ENCODE data around the gene RALB.
A peak's percentile ranks its signal among the peaks of the same experiment; 100 is the strongest.

Gene RALB

DNA sequence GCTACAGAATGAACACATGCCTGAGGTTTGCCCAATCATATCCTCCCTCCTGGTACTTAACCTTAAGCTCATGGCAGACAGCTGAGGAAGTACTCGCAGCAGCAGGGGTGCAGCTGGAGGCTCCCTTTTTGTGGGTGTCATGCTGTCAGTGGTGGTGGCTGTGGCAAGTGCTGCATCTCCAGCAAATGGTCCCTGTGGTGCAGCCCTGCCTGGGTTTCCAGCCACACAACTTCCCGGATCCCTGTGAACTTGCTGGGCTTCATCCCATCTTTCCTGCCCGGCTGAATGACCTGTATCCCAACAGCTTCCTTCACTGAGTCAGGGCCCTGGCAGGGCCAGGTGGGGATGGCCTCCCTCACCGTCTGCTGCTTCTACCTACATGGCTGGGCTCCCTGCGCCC lies 34.5 kb upstream of the RALB start:
- no peak for ATAC-seq (ENCODE audit: insufficient read depth, low read depth)
- H3K9me3 ChIP-seq (ENCODE audit: insufficient read depth, low read length, severe bottlenecking) = no peaks in the 10 kb centered on the region

DNA sequence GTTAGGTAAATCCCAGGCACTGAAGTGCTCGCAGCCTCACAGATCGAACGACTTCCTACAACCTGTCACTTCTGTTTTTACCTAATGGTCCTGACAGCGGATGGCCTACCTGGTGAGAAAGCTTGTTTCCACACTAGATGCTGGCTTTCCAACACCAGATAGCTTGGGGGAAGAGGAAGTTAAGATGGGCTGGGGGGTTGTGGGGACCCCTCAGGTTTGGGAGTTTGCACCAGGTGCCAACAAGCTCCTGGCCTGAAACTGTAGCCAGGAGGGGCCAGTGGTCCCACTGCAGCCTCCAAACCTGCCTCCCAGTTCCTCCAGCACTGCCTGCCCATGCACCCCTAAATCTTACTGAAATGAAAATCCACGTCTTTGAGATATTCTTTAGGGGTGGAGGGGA lies 33.4 kb upstream of the RALB start:
- no peak for ATAC-seq (ENCODE audit: insufficient read depth, low read depth)
- H3K4me3 ChIP-seq (ENCODE audit: low read depth in 1 of 2, low read length in 2 of 2) = no peak overlapping the region
- peaks cover 76% of the 10 kb centered on the region for H3K79me2 ChIP-seq (ENCODE audit: insufficient read depth, low read length)
- no peak for DNase-seq
- TF ChIP-seq, protein P1, sequence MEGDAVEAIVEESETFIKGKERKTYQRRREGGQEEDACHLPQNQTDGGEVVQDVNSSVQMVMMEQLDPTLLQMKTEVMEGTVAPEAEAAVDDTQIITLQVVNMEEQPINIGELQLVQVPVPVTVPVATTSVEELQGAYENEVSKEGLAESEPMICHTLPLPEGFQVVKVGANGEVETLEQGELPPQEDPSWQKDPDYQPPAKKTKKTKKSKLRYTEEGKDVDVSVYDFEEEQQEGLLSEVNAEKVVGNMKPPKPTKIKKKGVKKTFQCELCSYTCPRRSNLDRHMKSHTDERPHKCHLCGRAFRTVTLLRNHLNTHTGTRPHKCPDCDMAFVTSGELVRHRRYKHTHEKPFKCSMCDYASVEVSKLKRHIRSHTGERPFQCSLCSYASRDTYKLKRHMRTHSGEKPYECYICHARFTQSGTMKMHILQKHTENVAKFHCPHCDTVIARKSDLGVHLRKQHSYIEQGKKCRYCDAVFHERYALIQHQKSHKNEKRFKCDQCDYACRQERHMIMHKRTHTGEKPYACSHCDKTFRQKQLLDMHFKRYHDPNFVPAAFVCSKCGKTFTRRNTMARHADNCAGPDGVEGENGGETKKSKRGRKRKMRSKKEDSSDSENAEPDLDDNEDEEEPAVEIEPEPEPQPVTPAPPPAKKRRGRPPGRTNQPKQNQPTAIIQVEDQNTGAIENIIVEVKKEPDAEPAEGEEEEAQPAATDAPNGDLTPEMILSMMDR (IDR thresholded peaks at IDR 0.05; ENCODE audit: borderline replicate concordance, extremely low read depth, low read length, poor library complexity, severe bottlenecking) = no peak
- TF ChIP-seq EZH2 (IDR thresholded peaks at IDR 0.05; ENCODE audit: borderline replicate concordance, low read depth, low read length, severe bottlenecking) = no peak
- no peaks in the 10 kb centered on the region for H3K9me3 ChIP-seq (ENCODE audit: insufficient read depth, low read length, severe bottlenecking)
- H3K27me3 ChIP-seq (ENCODE audit: insufficient read depth, low read length, poor library complexity) = no peaks in the 10 kb centered on the region
- no peak overlapping the region for H2AFZ ChIP-seq (ENCODE audit: low read depth, low read length)
- H3K27ac ChIP-seq (ENCODE audit: low read length) = no peak overlapping the region
- peaks cover 61% of the 10 kb centered on the region for H3K36me3 ChIP-seq (ENCODE audit: insufficient read depth, low read length)
- peaks cover 35% of the 10 kb centered on the region for H4K20me1 ChIP-seq (ENCODE audit: insufficient read depth, low read length)
- no peak overlapping the region for H3K9ac ChIP-seq (ENCODE audit: low read depth, low read length)
- 0 out of 2 replicates have a peak overlapping the region, but pooled peaks have one; percentile 31 for H3K4me2 ChIP-seq (ENCODE audit: insufficient read depth, low read length)
- H3K4me1 ChIP-seq (ENCODE audit: insufficient read depth, low read length) = peaks cover 43% of the 10 kb centered on the region

More for the DNA sequence above, 34.5 kb upstream of the RALB start:
- no peak for TF ChIP-seq EZH2 (IDR thresholded peaks at IDR 0.05; ENCODE audit: borderline replicate concordance, low read depth, low read length, severe bottlenecking)
- TF ChIP-seq, protein P1 (IDR thresholded peaks at IDR 0.05; ENCODE audit: borderline replicate concordance, extremely low read depth, low read length, poor library complexity, severe bottlenecking) = no peak
- Histone ChIP-seq H3K27me3 (ENCODE audit: insufficient read depth, low read length, poor library complexity) (no peaks in the 10 kb centered on the region), H3K4me1 (ENCODE audit: insufficient read depth, low read length) (peaks cover 35% of the 10 kb centered on the region), H4K20me1 (ENCODE audit: insufficient read depth, low read length) (peaks cover 35% of the 10 kb centered on the region), H2AFZ (ENCODE audit: low read depth, low read length) (no peak overlapping the region), H3K4me2 (ENCODE audit: insufficient read depth, low read length) (no peak overlapping the region), H3K4me3 (ENCODE audit: low read depth in 1 of 2, low read length in 2 of 2) (no peak overlapping the region), H3K27ac (ENCODE audit: low read length) (no peak overlapping the region), H3K79me2 (ENCODE audit: insufficient read depth, low read length) (peaks cover 68% of the 10 kb centered on the region), H3K9ac (ENCODE audit: low read depth, low read length) (no peak overlapping the region), H3K36me3 (ENCODE audit: insufficient read depth, low read length) (peaks cover 61% of the 10 kb centered on the region)
- DNase-seq = no peak

DNA sequence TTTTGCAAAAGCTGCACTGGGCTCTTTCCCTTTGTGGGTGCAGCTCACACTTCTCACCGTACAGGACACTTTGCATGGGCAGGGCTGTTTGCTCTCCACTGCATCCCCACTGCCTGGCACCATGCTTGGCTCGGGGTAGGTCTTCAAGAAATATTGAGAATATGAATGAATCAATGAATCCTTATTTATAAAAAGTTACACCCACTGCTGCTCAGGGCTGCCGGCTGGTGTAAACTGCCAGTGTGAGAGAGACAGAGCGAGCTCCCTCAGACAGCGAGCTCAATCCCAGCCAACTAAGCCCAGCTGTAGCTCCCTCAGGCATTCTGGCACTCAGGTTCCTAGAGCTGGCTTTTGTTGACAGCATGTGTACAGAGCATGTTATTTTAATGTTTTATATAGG lies 32.9 kb upstream of the RALB start:
- no peak overlapping the region for H3K4me3 ChIP-seq (ENCODE audit: low read depth in 1 of 2, low read length in 2 of 2)
- H2AFZ ChIP-seq (ENCODE audit: low read depth, low read length) = no peak overlapping the region
- no peak overlapping the region for H3K27ac ChIP-seq (ENCODE audit: low read length)
- no peak overlapping the region for H3K9ac ChIP-seq (ENCODE audit: low read depth, low read length)
- no peaks in the 10 kb centered on the region for H3K27me3 ChIP-seq (ENCODE audit: insufficient read depth, low read length, poor library complexity)
- H3K9me3 ChIP-seq (ENCODE audit: insufficient read depth, low read length, severe bottlenecking) = no peaks in the 10 kb centered on the region
- H3K79me2 ChIP-seq (ENCODE audit: insufficient read depth, low read length) = peaks cover 76% of the 10 kb centered on the region
- DNase-seq (no peak), ATAC-seq (ENCODE audit: insufficient read depth, low read depth) (no peak)
- TF ChIP-seq EZH2 (IDR thresholded peaks at IDR 0.05; ENCODE audit: borderline replicate concordance, low read depth, low read length, severe bottlenecking) = no peak
- TF ChIP-seq, protein P1 (IDR thresholded peaks at IDR 0.05; ENCODE audit: borderline replicate concordance, extremely low read depth, low read length, poor library complexity, severe bottlenecking) = no peak
- peaks cover 61% of the 10 kb centered on the region for H3K36me3 ChIP-seq (ENCODE audit: insufficient read depth, low read length)
- peak overlapping the region; percentile 31; the same call in 1 of the 2 replicates for H3K4me2 ChIP-seq (ENCODE audit: insufficient read depth, low read length)
- H3K4me1 ChIP-seq (ENCODE audit: insufficient read depth, low read length) = peaks cover 47% of the 10 kb centered on the region
- H4K20me1 ChIP-seq (ENCODE audit: insufficient read depth, low read length) = peaks cover 35% of the 10 kb centered on the region
